Astrocyte (in vitro differentiated cells and primary cell): Measurements from ENCODE around the gene ADGRL1. TPM values are rescaled to one million over a fixed set of nuclear protein-coding genes. Genes with fewer than 3 reads are reported as not detected.

Source experiments
- DNase-seq: peaks from one replicate; pipeline ENCODE4 v3.0.0-alpha.2; 2010; ENCODE audit warnings: low read depth
- FAIRE-seq: peaks from 2 replicates; lab custom pipeline; 2011; peaks lifted over from hg19 to GRCh38; lab: Jason Lieb, UNC
- H2AFZ ChIP-seq: 2 replicates; pipeline ENCODE4 v1.6.0; 2012; ENCODE audit warnings: low read depth, low read length, inconsistent platforms
- H3K27ac ChIP-seq: 2 replicates; pipeline ENCODE4 v1.5.1; 2011; ENCODE audit warnings: low read depth, low read length, inconsistent platforms
- H3K27me3 ChIP-seq: 2 replicates; pipeline ENCODE4 v1.6.0; 2011; ENCODE audit warnings: low read length, inconsistent platforms; ENCODE audit not compliant: insufficient read depth
- H3K36me3 ChIP-seq: 2 replicates; pipeline ENCODE4 v1.5.1; 2011; ENCODE audit warnings: low read length, inconsistent platforms; ENCODE audit not compliant: insufficient read depth
- H3K4me1 ChIP-seq: 2 replicates; pipeline ENCODE4 v1.5.1; 2011; ENCODE audit warnings: low read length, inconsistent platforms; ENCODE audit not compliant: insufficient read depth
- H3K4me2 ChIP-seq: 2 replicates; pipeline ENCODE4 v1.6.0; 2012; ENCODE audit warnings: low read length, inconsistent platforms
- H3K4me3 ChIP-seq: 2 replicates; pipeline ENCODE4 v1.5.1; 2011; ENCODE audit warnings: low read depth, mild to moderate bottlenecking, low read length, inconsistent platforms; ENCODE audit not compliant: insufficient read depth
- H3K79me2 ChIP-seq: 2 replicates; pipeline ENCODE4 v1.6.0; 2012; ENCODE audit warnings: mild to moderate bottlenecking, low read length, inconsistent platforms; ENCODE audit not compliant: insufficient read depth
- H3K9ac ChIP-seq: 2 replicates; pipeline ENCODE4 v1.6.0; 2012; ENCODE audit warnings: mild to moderate bottlenecking, low read length, inconsistent platforms
- H3K9me3 ChIP-seq: 2 replicates; pipeline ENCODE4 v1.5.1; 2012; ENCODE audit warnings: low read depth, mild to moderate bottlenecking, low read length, inconsistent platforms; ENCODE audit not compliant: insufficient read depth
- H4K20me1 ChIP-seq: 2 replicates; pipeline ENCODE4 v1.6.0; 2012; ENCODE audit warnings: low read length, inconsistent platforms; ENCODE audit not compliant: insufficient read depth
- H3K27ac Mint-ChIP-seq: one replicate; pipeline ENCODE4 v1.8.0; 2021; ENCODE audit warnings: mild to moderate bottlenecking, mixed read lengths; ENCODE audit not compliant: unreplicated experiment
- H3K27me3 Mint-ChIP-seq: one replicate; pipeline ENCODE4 v1.8.0; 2021; ENCODE audit warnings: low read depth, mixed read lengths; ENCODE audit not compliant: unreplicated experiment
- H3K36me3 Mint-ChIP-seq: one replicate; pipeline ENCODE4 v1.8.0; 2021; ENCODE audit warnings: low read depth, mixed read lengths; ENCODE audit not compliant: unreplicated experiment
- H3K4me1 Mint-ChIP-seq: one replicate; pipeline ENCODE4 v1.8.0; 2021; ENCODE audit warnings: low read depth, mixed read lengths; ENCODE audit not compliant: unreplicated experiment
- H3K4me3 Mint-ChIP-seq: one replicate; pipeline ENCODE4 v1.8.0; 2021; ENCODE audit warnings: mild to moderate bottlenecking, moderate library complexity, mixed read lengths; ENCODE audit not compliant: unreplicated experiment
- H3K9me3 Mint-ChIP-seq: one replicate; pipeline ENCODE4 v1.8.0; 2021; ENCODE audit warnings: mild to moderate bottlenecking, mixed read lengths; ENCODE audit not compliant: unreplicated experiment
- CTCF ChIP-seq: IDR thresholded peaks from 2 replicates; pipeline ENCODE4 v1.5.1; 2011; ENCODE audit warnings: low read depth, mild to moderate bottlenecking, inconsistent platforms, low read length, moderate library complexity; ENCODE audit not compliant: insufficient read depth
- EZH2 ChIP-seq: IDR thresholded peaks from 2 replicates; pipeline ENCODE4 v1.6.1; 2012; ENCODE audit warnings: mild to moderate bottlenecking, low read length, inconsistent platforms; ENCODE audit not compliant: insufficient read depth
- total RNA-seq: library from RNA; stranded (reverse); gene quantifications from 2 replicates; pipeline ENCODE4 v1.2.1, GENCODE V29; 2021

The ADGRL1 gene
- total RNA-seq, 1 donor from 2014 or later = 40.9 TPM

GRCh38 chr19:14145381-14145780, 60.6 kb downstream of the ADGRL1 start:
- Histone ChIP-seq H3K4me3 (no peak overlapping the region), H2AFZ (no peak overlapping the region), H4K20me1 (peaks cover 30% of the 10 kb centered on the region), H3K4me2 (no peak overlapping the region), H3K27ac (no peak overlapping the region), H3K9ac (no peak overlapping the region), H3K79me2 (peaks cover 9% of the 10 kb centered on the region), H3K36me3 (no peaks in the 10 kb centered on the region), H3K27me3 (no peaks in the 10 kb centered on the region), H3K4me1 (peaks cover 10% of the 10 kb centered on the region), H3K9me3 (no peaks in the 10 kb centered on the region)
- no peak for TF ChIP-seq EZH2
- TF ChIP-seq CTCF = no peak
- FAIRE-seq (no peak), DNase-seq (no peak)
- Mint-ChIP-seq H3K9me3 (no peaks in the 10 kb centered on the region), H3K36me3 (no peaks in the 10 kb centered on the region), H3K4me1 (peaks cover 22% of the 10 kb centered on the region), H3K27ac (peak overlapping the region; percentile 96), H3K27me3 (no peaks in the 10 kb centered on the region), H3K4me3 (peak overlapping the region; percentile 23)

- Mint-ChIP-seq H3K4me1 (peaks cover 24% of the 10 kb centered on the region), H3K27ac (no peak overlapping the region), H3K36me3 (no peaks in the 10 kb centered on the region), H3K4me3 (peak overlapping the region; percentile 31), H3K9me3 (no peaks in the 10 kb centered on the region), H3K27me3 (no peaks in the 10 kb centered on the region)
- peaks cover 8% of the 10 kb centered on the region for H3K4me1 ChIP-seq
- no peak overlapping the region for H3K27ac ChIP-seq
- FAIRE-seq (no peak), DNase-seq (no peak)
- no peaks in the 10 kb centered on the region for H3K9me3 ChIP-seq
- no peak overlapping the region for H3K4me2 ChIP-seq
- peaks cover 18% of the 10 kb centered on the region for H4K20me1 ChIP-seq
- peaks cover 4% of the 10 kb centered on the region for H3K79me2 ChIP-seq
- H2AFZ ChIP-seq = no peak overlapping the region
- no peaks in the 10 kb centered on the region for H3K27me3 ChIP-seq
- TF ChIP-seq EZH2 = no peak
- no peak for TF ChIP-seq CTCF
- no peak overlapping the region for H3K9ac ChIP-seq
- H3K4me3 ChIP-seq = no peak overlapping the region
- H3K36me3 ChIP-seq = no peaks in the 10 kb centered on the region
These were observed 63.4 kb downstream of the ADGRL1 start for GRCh38 chr19:14142262-14143190.

GRCh38 chr19:14141041-14141440, 64.9 kb downstream of the ADGRL1 start:
- H3K4me1 ChIP-seq = peaks cover 8% of the 10 kb centered on the region
- H3K9me3 ChIP-seq = no peaks in the 10 kb centered on the region
- no peak overlapping the region for H3K9ac ChIP-seq
- no peak for FAIRE-seq
- H2AFZ ChIP-seq = no peak overlapping the region
- H3K27ac ChIP-seq = no peak overlapping the region
- no peaks in the 10 kb centered on the region for H3K27me3 ChIP-seq
- Mint-ChIP-seq H3K27me3 (no peaks in the 10 kb centered on the region), H3K4me3 (no peak overlapping the region), H3K4me1 (peaks cover 14% of the 10 kb centered on the region), H3K36me3 (no peaks in the 10 kb centered on the region), H3K9me3 (no peaks in the 10 kb centered on the region), H3K27ac (no peak overlapping the region)
- no peaks in the 10 kb centered on the region for H3K36me3 ChIP-seq
- no peak overlapping the region for H3K4me3 ChIP-seq
- H4K20me1 ChIP-seq = peaks cover 9% of the 10 kb centered on the region
- peaks cover 6% of the 10 kb centered on the region for H3K79me2 ChIP-seq
- no peak for DNase-seq
- no peak overlapping the region for H3K4me2 ChIP-seq
- TF ChIP-seq CTCF = no peak
- no peak for TF ChIP-seq EZH2
